NCI-H345 treated with DMSO at 0.1 percent for 48 hours (cell line): Measurements from ENCODE around the gene TRA2B.

Experiments used
- DNase-seq: peaks from one replicate; lab custom pipeline; 2025; ENCODE audit not compliant: unreplicated experiment; lab: John Stamatoyannopoulos, UW

TRA2B gene

GRCh38 chr3:185954366-185954723, 16.5 kb upstream of the TRA2B start:
- DNase-seq = no peak

- DNase-seq = no peak
These were observed 12.9 kb upstream of the TRA2B start for GRCh38 chr3:185950728-185951127.

GRCh38 chr3:185949515-185949914, 11.7 kb upstream of the TRA2B start:
- no peak for DNase-seq

GRCh38 chr3:185948292-185948691, 10.5 kb upstream of the TRA2B start:
- DNase-seq = no peak

GRCh38 chr3:185943760-185944106, 5.9 kb upstream of the TRA2B start:
- no peak for DNase-seq

GRCh38 chr3:185942907-185943759, 5.3 kb upstream of the TRA2B start:
- DNase-seq = peak; percentile 94

- no peak for DNase-seq
These were observed 4.6 kb upstream of the TRA2B start for GRCh38 chr3:185942396-185942795.

- no peak for DNase-seq
These were observed 3.1 kb upstream of the TRA2B start for GRCh38 chr3:185940951-185941350.

GRCh38 chr3:185939721-185940120, 1.9 kb upstream of the TRA2B start:
- no peak for DNase-seq

- DNase-seq = peak; percentile 79
These were observed 763 bp downstream of the TRA2B start for GRCh38 chr3:185936814-185937688.

- no peak for DNase-seq
These were observed 1.6 kb downstream of the TRA2B start for GRCh38 chr3:185936273-185936629.

- no peak for DNase-seq
These were observed 2.1 kb downstream of the TRA2B start for GRCh38 chr3:185935465-185936272.

GRCh38 chr3:185934767-185935464, 2.9 kb downstream of the TRA2B start:
- DNase-seq = no peak

GRCh38 chr3:185934174-185934557, 3.6 kb downstream of the TRA2B start:
- no peak for DNase-seq

- DNase-seq = no peak
These were observed 4.2 kb downstream of the TRA2B start for GRCh38 chr3:185933374-185934173.

GRCh38 chr3:185931777-185932612, 5.8 kb downstream of the TRA2B start:
- no peak for DNase-seq

GRCh38 chr3:185930393-185931107, 7.3 kb downstream of the TRA2B start:
- no peak for DNase-seq
